Stimulated activated CD4-positive, alpha-beta T cell treated with anti-CD3 and anti-CD28 coated beads, Interleukin-12 subunit alpha, Interleukin-12 subunit beta, amount 100 ng/mL, for 48 hours (primary cell): ENCODE results near the gene GOPC.
"Not testable (repeated sequence)": the region's sequence is repeated elsewhere in the genome, so short reads cannot be mapped to it uniquely, and the experiment has no call there.

Experiments used
- DNase-seq, 3 donors: peaks; one replicate each; pipeline ENCODE4 v3.0.0-alpha.2; 2020; ENCODE audit warnings: low read depth in 2 of 3, low spot score in 1 of 3

GOPC gene

GRCh38 chr6:117518870-117519269 lies 83.4 kb downstream of the GOPC start:
- DNase-seq = no peak

GRCh38 chr6:117517995-117518394 lies 84.3 kb downstream of the GOPC start:
- not testable (repeated sequence) for DNase-seq

- DNase-seq = no peak
Measured at GRCh38 chr6:117515326-117515725, 87.0 kb downstream of the GOPC start.

- no peak for DNase-seq
Measured at GRCh38 chr6:117514655-117515054, 87.7 kb downstream of the GOPC start.

- no peak for DNase-seq
Measured at GRCh38 chr6:117513778-117514365, 88.4 kb downstream of the GOPC start.

GRCh38 chr6:117512987-117513573 lies 89.2 kb downstream of the GOPC start:
- DNase-seq = no peak

- DNase-seq = no peak
Measured at GRCh38 chr6:117512056-117512828, 90.1 kb downstream of the GOPC start.
